Measurements from ENCODE around the gene TRIM52. TPM values are rescaled to one million over a fixed set of nuclear protein-coding genes. Genes with fewer than 3 reads are reported as not detected.
A peak's percentile ranks its signal among the peaks of the same experiment; 100 is the strongest.

Gene TRIM52
- total and polyA plus RNA-seq, 2 of the 13 experiments (the other 11 are each of a cell fraction or from before 2014, with no cell fraction given), result 7.2 to 11.6 TPM

GRCh38 chr5:181234455-181235306 lies 26.3 kb downstream of the TRIM52 start:
- Histone ChIP-seq H3K36me3 (replicated peaks in 1 of 2; ENCODE audit: control insufficient read depth in 1 of 2, insufficient read depth in 2 of 2, low read length in 2 of 2) (peaks cover 35 to 77% of the 10 kb centered on the region in 2 experiments), H3K27ac (ENCODE audit: extremely low read length, insufficient read depth, low read length) (no peak overlapping the region), H3K79me2 (ENCODE audit: insufficient read depth, low read length) (no peaks in the 10 kb centered on the region), H3K4me2 (ENCODE audit: low read depth, low read length) (no peak overlapping the region), H3K9me3 (ENCODE audit: low read length) (no peaks in the 10 kb centered on the region), H3K27me3 (ENCODE audit: control insufficient read depth in 1 of 2, insufficient read depth in 2 of 2, low read length in 2 of 2) (no peaks in the 10 kb centered on the region), H3K9ac (ENCODE audit: insufficient read depth, low read depth, low read length) (no peak overlapping the region), H3K4me1 (ENCODE audit: insufficient read depth, low read length) (peaks cover 21% of the 10 kb centered on the region; the same call in 1 of the 2 replicates), H4K20me1 (ENCODE audit: insufficient read depth, low read length) (peaks cover 41% of the 10 kb centered on the region), H3K4me3 (replicated peaks in 1 of 3; ENCODE audit: insufficient read depth in 1 of 3, low read depth in 2 of 3, low read length in 3 of 3) (no peak overlapping the region), H2AFZ (ENCODE audit: low read length) (no peak overlapping the region)
- POLR2A ChIA-PET, result interaction anchor here (1.4 to 4.3 kb wide), 4 partner anchors 10 to 50 kb away, joined by 4 to 41 read pairs (median 15); partner anchors contain the start of genes RACK1 and TRIM41
- FAIRE-seq (no peak), ATAC-seq (peak; percentile 32), DNase-seq (ENCODE audit: low spot score) (no peak)
- WGBS (ENCODE audit: low lambda C conversion rate), result 83% methylated on average over 5 of the region's 22 CpGs
- intact Hi-C loops (cut with micrococcal nuclease; ENCODE audit: unreplicated experiment), result no loop called here
- CTCF ChIA-PET (ENCODE audit: low intra/inter-chr PET ratio, low total read pairs), result no interaction called here
- BruUV-seq (replicated peaks), result TSS peak; percentile 10
- in situ Hi-C loops (cut with HindIII; ENCODE audit: extremely low pct_ligation_motif_present, low pct_unique_long_range_greater_than_20kb), result no loop called here
- TF ChIP-seq ZNF879 (CRISPR knock-in tag; IDR thresholded peaks at IDR 0.05) (no peak), PRDM15 (CRISPR knock-in tag; IDR thresholded peaks at IDR 0.05) (no peak), ZGPAT (CRISPR knock-in tag; IDR thresholded peaks at IDR 0.05) (no peak), ZNF10 (CRISPR knock-in tag; IDR thresholded peaks at IDR 0.05; ENCODE audit: borderline replicate concordance, low read depth) (no peak), ZKSCAN5 (CRISPR knock-in tag; IDR thresholded peaks at IDR 0.05) (no peak), MIXL1 (CRISPR knock-in tag; IDR thresholded peaks at IDR 0.05) (no peak), ZNF761 (CRISPR knock-in tag; conservative IDR thresholded peaks at IDR 0.05) (no peak), ZFP1 (CRISPR knock-in tag; IDR thresholded peaks at IDR 0.05) (no peak), RBM22 (optimal IDR thresholded peaks at IDR 0.05; ENCODE audit: low read length) (peak; percentile 98), ZFAT (CRISPR knock-in tag; conservative IDR thresholded peaks at IDR 0.05) (no peak), ZNF317 (CRISPR knock-in tag; IDR thresholded peaks at IDR 0.05) (no peak), SKIL (CRISPR knock-in tag; IDR thresholded peaks at IDR 0.05; ENCODE audit: borderline replicate concordance) (no peak), CSRNP1 (CRISPR knock-in tag; IDR thresholded peaks at IDR 0.05) (no peak)

All from HepG2 (cell line).